ENCODE data around the gene PTPRA. TPM values are rescaled to one million over a fixed set of nuclear protein-coding genes. Genes with fewer than 3 reads are reported as not detected.

PTPRA gene
- total RNA-seq, 1 donor from 2014 or later, result 50.1 TPM

GRCh38 chr20:2880650-2881049 is 7.4 kb downstream of the PTPRA start:
- Mint-ChIP-seq H3K27me3 (ENCODE audit: low read depth, unreplicated experiment) (no peaks in the 10 kb centered on the region), H3K4me1 (ENCODE audit: low read depth, unreplicated experiment) (peaks cover 6% of the 10 kb centered on the region), H3K27ac (ENCODE audit: unreplicated experiment) (no peak overlapping the region), H3K9me3 (ENCODE audit: unreplicated experiment) (no peaks in the 10 kb centered on the region), H3K36me3 (ENCODE audit: low read depth, unreplicated experiment) (no peaks in the 10 kb centered on the region), H3K4me3 (ENCODE audit: unreplicated experiment) (no peak overlapping the region)
- no peaks in the 10 kb centered on the region for H3K36me3 ChIP-seq (ENCODE audit: insufficient read depth, low read length)
- no peak overlapping the region for H2AFZ ChIP-seq (ENCODE audit: low read depth, low read length)
- H3K4me2 ChIP-seq (ENCODE audit: low read length), result no peak overlapping the region
- H3K79me2 ChIP-seq (ENCODE audit: insufficient read depth, low read length), result peaks cover 86% of the 10 kb centered on the region
- peaks cover 7% of the 10 kb centered on the region for H3K4me1 ChIP-seq (ENCODE audit: insufficient read depth, low read length)
- no peak for FAIRE-seq
- H3K27ac ChIP-seq (ENCODE audit: low read depth, low read length), result no peak overlapping the region
- H3K9ac ChIP-seq (ENCODE audit: low read length), result no peak overlapping the region
- TF ChIP-seq CTCF (IDR thresholded peaks at IDR 0.05; ENCODE audit: insufficient read depth, low read depth, low read length) (no peak), EZH2 (IDR thresholded peaks at IDR 0.05; ENCODE audit: insufficient read depth, low read length) (no peak)
- H3K4me3 ChIP-seq (ENCODE audit: insufficient read depth, low read depth, low read length), result no peak overlapping the region
- H3K27me3 ChIP-seq (ENCODE audit: insufficient read depth, low read length), result no peaks in the 10 kb centered on the region
- H4K20me1 ChIP-seq (ENCODE audit: insufficient read depth, low read length), result peaks cover 76% of the 10 kb centered on the region
- no peak for DNase-seq (ENCODE audit: low read depth)
- no peaks in the 10 kb centered on the region for H3K9me3 ChIP-seq (ENCODE audit: insufficient read depth, low read depth, low read length)

GRCh38 chr20:2883726-2884637 is 10.7 kb downstream of the PTPRA start:
- no peak overlapping the region for H3K9ac ChIP-seq (ENCODE audit: low read length)
- H3K4me1 ChIP-seq (ENCODE audit: insufficient read depth, low read length), result peaks cover 4% of the 10 kb centered on the region
- peaks cover 88% of the 10 kb centered on the region for H3K79me2 ChIP-seq (ENCODE audit: insufficient read depth, low read length)
- Mint-ChIP-seq H3K4me3 (ENCODE audit: unreplicated experiment) (no peak overlapping the region), H3K4me1 (ENCODE audit: low read depth, unreplicated experiment) (peaks cover 4% of the 10 kb centered on the region), H3K36me3 (ENCODE audit: low read depth, unreplicated experiment) (no peaks in the 10 kb centered on the region), H3K27ac (ENCODE audit: unreplicated experiment) (no peak overlapping the region), H3K27me3 (ENCODE audit: low read depth, unreplicated experiment) (no peaks in the 10 kb centered on the region), H3K9me3 (ENCODE audit: unreplicated experiment) (no peaks in the 10 kb centered on the region)
- H3K36me3 ChIP-seq (ENCODE audit: insufficient read depth, low read length), result no peaks in the 10 kb centered on the region
- no peaks in the 10 kb centered on the region for H3K27me3 ChIP-seq (ENCODE audit: insufficient read depth, low read length)
- H3K4me2 ChIP-seq (ENCODE audit: low read length), result no peak overlapping the region
- H3K4me3 ChIP-seq (ENCODE audit: insufficient read depth, low read depth, low read length), result no peak overlapping the region
- FAIRE-seq (no peak), DNase-seq (ENCODE audit: low read depth) (no peak)
- no peak overlapping the region for H3K27ac ChIP-seq (ENCODE audit: low read depth, low read length)
- TF ChIP-seq EZH2 (IDR thresholded peaks at IDR 0.05; ENCODE audit: insufficient read depth, low read length) (no peak), CTCF (IDR thresholded peaks at IDR 0.05; ENCODE audit: insufficient read depth, low read depth, low read length) (no peak)
- peaks cover 75% of the 10 kb centered on the region for H4K20me1 ChIP-seq (ENCODE audit: insufficient read depth, low read length)
- no peaks in the 10 kb centered on the region for H3K9me3 ChIP-seq (ENCODE audit: insufficient read depth, low read depth, low read length)
- no peak overlapping the region for H2AFZ ChIP-seq (ENCODE audit: low read depth, low read length)

GRCh38 chr20:2887715-2888114 is 14.4 kb downstream of the PTPRA start:
- H3K27me3 ChIP-seq (ENCODE audit: insufficient read depth, low read length), result no peaks in the 10 kb centered on the region
- no peaks in the 10 kb centered on the region for H3K9me3 ChIP-seq (ENCODE audit: insufficient read depth, low read depth, low read length)
- peaks cover 7% of the 10 kb centered on the region for H3K4me1 ChIP-seq (ENCODE audit: insufficient read depth, low read length)
- no peak overlapping the region for H3K27ac Mint-ChIP-seq (ENCODE audit: unreplicated experiment)
- H3K4me2 ChIP-seq (ENCODE audit: low read length), result no peak overlapping the region
- H3K36me3 Mint-ChIP-seq (ENCODE audit: low read depth, unreplicated experiment), result no peaks in the 10 kb centered on the region
- H3K27ac ChIP-seq (ENCODE audit: low read depth, low read length), result no peak overlapping the region
- H3K36me3 ChIP-seq (ENCODE audit: insufficient read depth, low read length), result no peaks in the 10 kb centered on the region
- peaks cover 68% of the 10 kb centered on the region for H4K20me1 ChIP-seq (ENCODE audit: insufficient read depth, low read length)
- peaks cover 89% of the 10 kb centered on the region for H3K79me2 ChIP-seq (ENCODE audit: insufficient read depth, low read length)
- H3K9ac ChIP-seq (ENCODE audit: low read length), result no peak overlapping the region
- FAIRE-seq, result no peak
- H3K27me3 Mint-ChIP-seq (ENCODE audit: low read depth, unreplicated experiment), result no peaks in the 10 kb centered on the region
- no peak for DNase-seq (ENCODE audit: low read depth)
- H3K4me1 Mint-ChIP-seq (ENCODE audit: low read depth, unreplicated experiment), result peaks cover 15% of the 10 kb centered on the region
- no peak overlapping the region for H3K4me3 ChIP-seq (ENCODE audit: insufficient read depth, low read depth, low read length)
- H3K4me3 Mint-ChIP-seq (ENCODE audit: unreplicated experiment), result no peak overlapping the region
- no peak overlapping the region for H2AFZ ChIP-seq (ENCODE audit: low read depth, low read length)
- no peaks in the 10 kb centered on the region for H3K9me3 Mint-ChIP-seq (ENCODE audit: unreplicated experiment)
- TF ChIP-seq CTCF (IDR thresholded peaks at IDR 0.05; ENCODE audit: insufficient read depth, low read depth, low read length), result no peak

Measured in astrocyte (in vitro differentiated cells and primary cell).